Spleen (tissue), 11 donors: ENCODE data around the gene UTRN. TPM values are rescaled to one million over a fixed set of nuclear protein-coding genes. Genes with fewer than 3 reads are reported as not detected.

Experiments
- DNase-seq: peaks from one replicate; pipeline ENCODE4 v3.0.0-alpha.2; 2020
- H3K27ac ChIP-seq, 8 donors: fragments of 200-600 bp; sonication (generic) in 7 of 8; 1 replicate in 4 of 8; 2 replicates in 4 of 8; pipeline versions ENCODE4 v1.5.0 to v1.8.0; 2016 to 2021; ENCODE audit warnings: inconsistent platforms in 4 of 8, mild to moderate bottlenecking in 4 of 8, moderate library complexity in 1 of 8
- H3K27me3 ChIP-seq, 7 donors: fragments of 200-600 bp; sonication (generic) in 6 of 7; replicated peaks in 1 of 7; 1 replicate in 4 of 7; 2 replicates in 3 of 7; pipeline versions ENCODE4 v1.5.0 to v1.8.0; 2016 to 2021; ENCODE audit warnings: inconsistent platforms in 3 of 7, mild to moderate bottlenecking in 1 of 7
- H3K36me3 ChIP-seq, 6 donors: fragments of 200-600 bp; sonication (generic) in 5 of 6; 1 replicate in 4 of 6; 2 replicates in 2 of 6; pipeline versions ENCODE4 v1.5.0 to v1.8.0; 2016 to 2021; ENCODE audit warnings: inconsistent platforms in 2 of 6
- H3K4me1 ChIP-seq, 6 donors: fragments of 200-600 bp; sonication (generic) in 5 of 6; 1 replicate in 3 of 6; 2 replicates in 3 of 6; pipeline versions ENCODE4 v1.5.0 to v1.8.0; 2016 to 2021; ENCODE audit warnings: inconsistent platforms in 3 of 6
- H3K4me3 ChIP-seq, 8 donors: fragments of 200-600 bp; sonication (generic) in 7 of 8; 1 replicate in 4 of 8; 2 replicates in 4 of 8; pipeline versions ENCODE4 v1.5.0 to v1.8.0; 2016 to 2021; ENCODE audit warnings: inconsistent platforms in 4 of 8, mild to moderate bottlenecking in 4 of 8, moderate library complexity in 2 of 8
- H3K9me3 ChIP-seq, 8 donors: fragments of 200-600 bp; sonication (generic) in 7 of 8; 1 replicate in 4 of 8; 2 replicates in 4 of 8; pipeline versions ENCODE4 v1.5.0 to v1.8.0; 2016 to 2021; ENCODE audit warnings: inconsistent platforms in 4 of 8
- CTCF ChIP-seq, 11 experiments: fragments of 200-600 bp in 7 of 11; fragments of 450-650 bp in 4 of 11; sonication (generic) in 4 of 11; IDR thresholded peaks in 8 of 11; conservative IDR thresholded peaks in 3 of 11; 1 replicate in 7 of 11; 2 replicates in 4 of 11; pipeline versions ENCODE4 v1.4.0 to v1.8.0; 2016 to 2021; ENCODE audit warnings: antibody characterized with exemption in 11 of 11, inconsistent platforms in 4 of 11, mild to moderate bottlenecking in 1 of 11
- POLR2A ChIP-seq, 3 donors: fragments of 450-650 bp; IDR thresholded peaks; one replicate each; pipeline ENCODE4 v1.5.1; 2017; ENCODE audit warnings: antibody characterized with exemption in 3 of 3, mild to moderate bottlenecking in 1 of 3
- POLR2AphosphoS5 ChIP-seq, 3 donors: sonication (generic); formaldehyde crosslinking; IDR thresholded peaks; one replicate each; pipeline ENCODE4 v1.5.1; 2017; ENCODE audit warnings: antibody characterized with exemption in 3 of 3
- WGBS, 5 donors: extraction: QIAGEN DNeasy Blood & Tissue Kit in 3 of 5; methylation state at CpG; one replicate each; pipeline versions ENCODE4 v1.1.5 to v1.1.7; 2013 to 2018; 5-methylcytosine and 5-hydroxymethylcytosine counted together
- intact Hi-C: fragments of 100-400 bp; cut with DNase I; formaldehyde crosslinking; loops from one replicate; pipeline ENCODE4 v1.15.0; 2023; ENCODE audit warnings: low total_unique reads
- polyA plus RNA-seq, 3 donors: library from polyadenylated mRNA; stranded (reverse); fragments of 200-250 nt; gene quantifications; one replicate each; pipeline ENCODE4 v1.2.1, GENCODE V29; 2013
- total RNA-seq, 7 donors: library from RNA; depleted of rRNA in 3 of 7; stranded (reverse); fragments of >200 nt in 3 of 7; fragmentation: NEBNext Ultra II Directional in 4 of 7; extraction: Animal tissue kit (Norgen Biotek cat#: 25700) in 4 of 7; gene quantifications; one replicate each; pipeline versions ENCODE4 v1.1.0 to v1.2.1, GENCODE V29; 2016 to 2021
- donor health status: healthy with polysubstance abuse.
- donor health status: DM: no; HTN: no; CAD: no; lungs with moderate emphysema.
- donor health status: DM: no; HTN: no; CAD: no.
- donor health status: Bipolar disorder and iron deficiency.
- donor health status: healthy.
- donor health status: DM: no; HTN: no; CAD: no.
- donor health status: DM: yes; HTN: yes; CAD: no.

Gene UTRN
- total and polyA plus RNA-seq, 10 donors, result 15.4 to 539 (median 364) TPM

GRCh38 chr6:144327081-144327480 is 41.9 kb downstream of the UTRN start:
- H3K4me1 ChIP-seq, result peaks cover 0 to 68% (median 27%) of the 10 kb centered on the region in 6 donors
- TF ChIP-seq POLR2AphosphoS5 (IDR thresholded peaks at IDR 0.05) (no peak), CTCF (IDR thresholded peaks at IDR 0.05 in 8 of 11, conservative IDR thresholded peaks at IDR 0.05 in 3 of 11) (no peak), POLR2A (IDR thresholded peaks at IDR 0.05) (no peak)
- no peaks in the 10 kb centered on the region for H3K9me3 ChIP-seq
- peak overlapping the region in 7 of 8 donors; percentile 18 to 66 (median 60) for H3K27ac ChIP-seq
- intact Hi-C loops, result no loop called here
- 56 to 78% (median 67%) methylated on average over 5 of the region's 5 CpGs for WGBS, 5 donors
- no peaks in the 10 kb centered on the region for H3K27me3 ChIP-seq
- DNase-seq, result no peak
- H3K4me3 ChIP-seq, result no peak overlapping the region
- H3K36me3 ChIP-seq, result no peaks in the 10 kb centered on the region

- Histone ChIP-seq H3K27me3 (no peaks in the 10 kb centered on the region), H3K4me1 (peaks cover 15 to 86% (median 45%) of the 10 kb centered on the region in 6 donors), H3K36me3 (no peaks in the 10 kb centered on the region), H3K9me3 (no peaks in the 10 kb centered on the region), H3K27ac (peak overlapping the region in 2 of 8 donors; percentile 7 to 53), H3K4me3 (no peak overlapping the region)
- intact Hi-C loops, result loop anchor here (10.0 kb wide), 1 partner anchor 46 kb away; the partner anchor contains the start of gene UTRN
- TF ChIP-seq POLR2AphosphoS5 (IDR thresholded peaks at IDR 0.05), result no peak
- TF ChIP-seq CTCF (IDR thresholded peaks at IDR 0.05 in 8 of 11, conservative IDR thresholded peaks at IDR 0.05 in 3 of 11), result no peak
- DNase-seq, result no peak
- 82 to 88% (median 86%) methylated on average over 10 of the region's 10 CpGs for WGBS, 5 donors
Measured at GRCh38 chr6:144330017-144330987, 45.2 kb downstream of the UTRN start.

- WGBS, 5 donors, result 76 to 89% (median 85%) methylated on average over 8 of the region's 8 CpGs
- no peaks in the 10 kb centered on the region for H3K9me3 ChIP-seq
- TF ChIP-seq POLR2AphosphoS5 (IDR thresholded peaks at IDR 0.05), result no peak
- no peaks in the 10 kb centered on the region for H3K36me3 ChIP-seq
- peaks cover 26 to 89% (median 56%) of the 10 kb centered on the region in 6 donors for H3K4me1 ChIP-seq
- no peak for DNase-seq
- no peaks in the 10 kb centered on the region for H3K27me3 ChIP-seq
- intact Hi-C loops, result loop anchor here (10.0 kb wide), 1 partner anchor 47 kb away; the partner anchor contains the start of gene UTRN
- peak overlapping the region in 1 of 8 donors; percentile 34 for H3K27ac ChIP-seq
- no peak overlapping the region for H3K4me3 ChIP-seq
Measured at GRCh38 chr6:144331491-144331969, 46.4 kb downstream of the UTRN start.

- Histone ChIP-seq H3K27ac (peak overlapping the region in 1 of 8 donors; percentile 34), H3K4me3 (no peak overlapping the region), H3K27me3 (no peaks in the 10 kb centered on the region), H3K36me3 (no peaks in the 10 kb centered on the region), H3K4me1 (peaks cover 28 to 89% (median 56%) of the 10 kb centered on the region in 6 donors), H3K9me3 (no peaks in the 10 kb centered on the region)
- intact Hi-C loops, result loop anchor here (10.0 kb wide), 1 partner anchor 47 kb away; the partner anchor contains the start of gene UTRN
- DNase-seq, result no peak
- WGBS, 5 donors, result 96 to 99% (median 98%) methylated on average over 3 of the region's 3 CpGs
- TF ChIP-seq CTCF (IDR thresholded peaks at IDR 0.05 in 8 of 11, conservative IDR thresholded peaks at IDR 0.05 in 3 of 11), result no peak
- TF ChIP-seq POLR2AphosphoS5 (IDR thresholded peaks at IDR 0.05), result no peak
- TF ChIP-seq POLR2A (IDR thresholded peaks at IDR 0.05), result no peak
Measured at GRCh38 chr6:144332177-144332576, 47.0 kb downstream of the UTRN start.
